AG04449 (cell line): Measurements from ENCODE around the gene CAMK2B.

ENCODE experiments used
- CTCF ChIA-PET: fragments of 350-600 bp; formaldehyde crosslinking; extraction: SDS; loops from one replicate; lab custom pipeline; 2021; ENCODE audit warnings: antibody characterized with exemption; lab: Yijun Ruan, JAX
- POLR2A ChIA-PET: fragments of 400-600, 350-600 bp; formaldehyde crosslinking; extraction: SDS; loops from one replicate; lab custom pipeline; 2020; ENCODE audit warnings: antibody characterized with exemption, inconsistent platforms; lab: Yijun Ruan, JAX
- DNase-seq: peaks from one replicate; pipeline ENCODE4 v3.0.0-alpha.2; 2010; ENCODE audit warnings: low read depth, low spot score
- H3K4me3 ChIP-seq: 2 replicates; pipeline ENCODE4 v1.5.1; 2011; ENCODE audit warnings: low read depth, mild to moderate bottlenecking, control low read depth, low read length
- CTCF ChIP-seq: IDR thresholded peaks from one replicate; pipeline ENCODE4 v1.5.1; 2011; ENCODE audit warnings: mild to moderate bottlenecking, moderate library complexity, low read length, control low read depth, inconsistent platforms; ENCODE audit not compliant: insufficient read depth; ENCODE audit errors: missing control alignments

Gene CAMK2B

GRCh38 chr7:44334734-44335097 lies 9.3 kb upstream of the CAMK2B start:
- no peak for DNase-seq
- ChIA-PET POLR2A (no interaction called here), CTCF (no interaction called here)
- no peak for TF ChIP-seq CTCF
- no peak overlapping the region for H3K4me3 ChIP-seq

- POLR2A ChIA-PET: no interaction called here
- CTCF ChIA-PET: no interaction called here
- DNase-seq: no peak
- TF ChIP-seq CTCF: no peak
- H3K4me3 ChIP-seq: no peak overlapping the region
Observed at GRCh38 chr7:44333911-44334733, 8.7 kb upstream of the CAMK2B start.

GRCh38 chr7:44331682-44332081 lies 6.3 kb upstream of the CAMK2B start:
- ChIA-PET CTCF (interaction anchor here (2.1 kb wide), 1 partner anchor 91 kb away, joined by 5 read pairs; no protein-coding TSS in a partner anchor), POLR2A (no interaction called here)
- H3K4me3 ChIP-seq: no peak overlapping the region
- no peak for TF ChIP-seq CTCF
- no peak for DNase-seq

- DNase-seq: no peak
- H3K4me3 ChIP-seq: no peak overlapping the region
- ChIA-PET POLR2A (no interaction called here), CTCF (interaction anchor here (0.9 to 2.1 kb wide), 2 partner anchors 18 to 90 kb away, joined by 3 to 5 read pairs; no protein-coding TSS in a partner anchor)
- no peak for TF ChIP-seq CTCF
Observed at GRCh38 chr7:44330331-44330730, 4.9 kb upstream of the CAMK2B start.

GRCh38 chr7:44329888-44330287 lies 4.5 kb upstream of the CAMK2B start:
- H3K4me3 ChIP-seq: no peak overlapping the region
- no peak for TF ChIP-seq CTCF
- CTCF ChIA-PET: interaction anchor here (2.1 kb wide), 1 partner anchor 89 kb away, joined by 5 read pairs; no protein-coding TSS in a partner anchor
- DNase-seq: no peak
- POLR2A ChIA-PET: no interaction called here

- ChIA-PET POLR2A (no interaction called here), CTCF (no interaction called here)
- no peak overlapping the region for H3K4me3 ChIP-seq
- no peak for DNase-seq
- TF ChIP-seq CTCF: no peak
Observed at GRCh38 chr7:44329081-44329480, 3.7 kb upstream of the CAMK2B start.
